GM18858 (cell line): ENCODE results near the gene STK24.
"Not testable (repeated sequence)": the region's sequence is repeated elsewhere in the genome, so short reads cannot be mapped to it uniquely, and the experiment has no call there.

Experiments
- ATAC-seq: cut with Tn5 transposase; IDR thresholded peaks from one replicate; pipeline ENCODE4 v1.9.1; 2021; ENCODE audit not compliant: unreplicated experiment

Gene STK24

DNA sequence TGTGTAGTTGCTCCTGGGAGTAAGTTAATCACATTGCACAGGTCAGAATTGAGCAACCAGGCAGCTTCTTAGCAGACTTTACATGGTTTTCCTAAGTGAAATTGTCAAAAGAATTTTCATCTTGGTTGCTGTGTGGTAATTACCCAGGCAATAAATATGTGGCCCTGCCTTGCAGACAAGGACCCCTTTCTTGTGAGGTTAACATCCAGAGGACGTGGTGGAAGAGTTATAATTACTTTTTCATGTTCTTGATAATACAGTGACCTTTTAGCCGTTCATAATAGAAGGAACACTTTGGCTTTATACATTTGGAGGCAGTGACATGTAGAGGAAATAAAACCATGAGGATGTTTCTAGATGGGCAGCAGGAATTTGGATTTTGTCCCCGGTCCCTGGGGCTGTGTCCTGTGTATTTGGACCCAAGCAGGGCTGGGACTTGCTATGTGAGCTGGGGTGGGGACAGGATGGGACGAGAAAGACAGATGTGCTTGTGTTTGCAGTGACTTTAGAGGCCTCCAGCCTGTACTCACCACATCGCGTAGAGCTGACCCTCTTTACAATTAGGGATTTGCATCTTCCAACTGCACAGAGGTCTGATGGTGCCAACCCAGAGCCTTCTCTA, 156.2 kb downstream of the STK24 start:
- ATAC-seq: no peak

GRCh38 chr13:98419786-98420553, 156.9 kb downstream of the STK24 start:
- no peak for ATAC-seq

GRCh38 chr13:98416408-98416807, 160.5 kb downstream of the STK24 start:
- no peak for ATAC-seq

GRCh38 chr13:98415326-98416070, 161.4 kb downstream of the STK24 start:
- ATAC-seq: no peak

DNA sequence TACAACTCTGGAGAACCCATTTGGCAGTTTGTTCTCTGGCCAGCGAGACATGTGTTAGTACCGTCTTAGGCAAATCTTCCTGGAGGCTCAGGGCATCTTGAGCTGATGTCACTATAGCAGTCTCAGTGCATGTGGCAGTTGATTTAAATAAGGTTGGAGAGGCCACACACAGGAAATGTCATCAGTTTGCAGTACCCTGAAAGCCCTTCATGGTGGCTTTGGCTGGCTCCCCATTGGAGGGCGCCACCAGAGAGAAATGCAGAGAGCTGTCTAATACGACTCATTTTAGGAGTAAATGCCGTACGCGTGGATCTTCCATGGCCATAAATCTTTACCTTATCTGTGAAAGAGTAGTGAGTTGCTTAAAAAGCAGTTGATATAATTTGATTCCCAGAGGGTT, 163.1 kb downstream of the STK24 start:
- no peak for ATAC-seq

DNA sequence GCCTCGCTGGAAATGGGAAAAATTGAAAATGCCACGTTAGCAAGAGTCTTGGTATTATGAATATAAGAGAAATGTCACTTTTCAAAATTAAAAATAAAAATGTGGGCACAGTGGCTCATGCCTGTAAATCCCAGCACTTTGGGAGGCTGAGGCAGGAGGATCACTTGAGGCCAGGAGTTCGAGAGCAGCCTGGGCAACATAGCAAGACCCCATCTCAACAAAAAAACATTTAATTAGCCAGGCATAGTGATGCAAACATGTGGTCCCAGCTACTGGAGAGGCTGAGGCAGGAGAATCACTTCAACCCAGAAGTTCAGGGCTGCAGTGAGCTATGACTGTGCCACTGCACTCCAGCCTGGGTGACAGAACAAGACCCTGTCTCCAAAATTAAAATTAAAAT, 163.6 kb downstream of the STK24 start:
- not testable (repeated sequence) for ATAC-seq

- no peak for ATAC-seq
Observed at GRCh38 chr13:98411617-98412265, 165.2 kb downstream of the STK24 start.

GRCh38 chr13:98411013-98411412, 165.9 kb downstream of the STK24 start:
- no peak for ATAC-seq

DNA sequence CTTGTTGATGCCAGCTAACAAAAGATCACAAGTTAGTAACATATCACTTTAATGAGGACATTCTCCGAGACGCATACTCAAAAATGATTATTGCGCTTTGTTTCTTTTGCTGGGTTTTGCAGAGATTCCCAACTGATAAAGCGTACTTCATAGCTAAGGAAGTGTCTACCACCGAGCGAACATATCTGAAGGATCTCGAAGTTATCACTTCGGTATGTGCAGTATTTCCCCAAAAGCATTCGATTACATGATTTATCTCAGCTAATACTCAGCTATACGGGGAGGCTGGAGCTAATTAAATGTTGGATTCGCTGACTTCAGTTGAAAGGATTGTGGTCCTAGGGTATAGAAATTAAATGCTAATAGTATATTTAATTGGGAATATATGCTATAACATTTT, 166.3 kb downstream of the STK24 start:
- no peak for ATAC-seq

DNA sequence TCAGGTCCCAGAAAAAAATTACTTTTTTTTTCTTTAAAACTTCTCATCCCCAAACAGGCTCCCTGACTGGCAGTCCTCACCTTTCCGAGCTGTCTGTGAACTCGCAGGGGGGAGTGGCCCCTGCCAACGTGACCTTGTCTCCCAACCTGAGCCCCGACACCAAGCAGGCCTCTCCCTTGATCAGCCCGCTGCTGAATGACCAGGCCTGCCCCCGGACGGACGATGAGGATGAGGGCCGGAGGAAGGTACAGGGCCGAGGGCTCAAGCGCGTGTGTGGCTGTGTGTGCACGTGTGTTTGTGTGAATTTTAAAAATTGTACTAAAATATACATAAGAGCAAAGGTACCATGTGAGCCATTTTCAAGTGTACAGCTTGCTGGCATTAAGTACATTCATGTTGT, 167.6 kb downstream of the STK24 start:
- no peak for ATAC-seq

DNA sequence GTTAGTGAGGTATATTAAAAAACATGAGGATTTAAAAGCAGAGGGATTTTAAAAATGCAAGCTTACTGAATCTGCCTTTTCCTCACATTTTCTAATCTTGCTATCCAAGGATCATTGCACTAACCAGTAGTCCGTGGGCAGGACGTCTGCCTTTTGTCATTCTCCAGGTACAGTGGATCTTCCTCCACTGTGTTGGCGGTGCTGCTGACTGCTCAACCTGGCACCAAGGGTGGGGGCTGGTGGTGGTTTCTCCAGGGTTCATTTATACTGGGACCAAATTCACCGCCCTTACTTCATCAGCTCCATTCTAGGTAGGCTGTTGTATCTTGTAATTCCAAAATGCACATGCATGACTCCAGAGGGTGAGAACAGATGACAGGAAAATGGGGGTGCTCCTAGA, 169.3 kb downstream of the STK24 start:
- ATAC-seq: no peak

DNA sequence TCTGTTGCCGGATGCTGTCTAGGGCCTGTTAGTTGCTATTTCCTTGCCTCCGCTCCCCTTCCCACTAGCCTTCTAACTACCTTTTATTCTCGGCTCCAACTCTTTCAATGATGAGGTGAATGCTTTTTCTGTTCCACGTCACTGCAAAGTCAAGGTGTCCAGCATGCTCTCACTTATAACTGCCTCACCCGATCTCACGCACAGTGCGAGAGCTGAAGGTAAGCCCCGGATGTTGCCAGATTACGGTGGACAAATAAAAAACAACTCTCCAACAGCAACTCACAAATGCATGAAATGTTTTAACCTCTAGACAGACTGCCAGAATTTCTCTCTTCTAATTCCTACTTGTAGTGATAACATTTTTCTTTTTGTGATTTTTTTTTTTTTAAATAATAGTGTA, 169.9 kb downstream of the STK24 start:
- ATAC-seq: no peak

- no peak for ATAC-seq
Observed at GRCh38 chr13:98406427-98406826, 170.5 kb downstream of the STK24 start.

GRCh38 chr13:98405690-98406344, 171.1 kb downstream of the STK24 start:
- ATAC-seq: no peak

DNA sequence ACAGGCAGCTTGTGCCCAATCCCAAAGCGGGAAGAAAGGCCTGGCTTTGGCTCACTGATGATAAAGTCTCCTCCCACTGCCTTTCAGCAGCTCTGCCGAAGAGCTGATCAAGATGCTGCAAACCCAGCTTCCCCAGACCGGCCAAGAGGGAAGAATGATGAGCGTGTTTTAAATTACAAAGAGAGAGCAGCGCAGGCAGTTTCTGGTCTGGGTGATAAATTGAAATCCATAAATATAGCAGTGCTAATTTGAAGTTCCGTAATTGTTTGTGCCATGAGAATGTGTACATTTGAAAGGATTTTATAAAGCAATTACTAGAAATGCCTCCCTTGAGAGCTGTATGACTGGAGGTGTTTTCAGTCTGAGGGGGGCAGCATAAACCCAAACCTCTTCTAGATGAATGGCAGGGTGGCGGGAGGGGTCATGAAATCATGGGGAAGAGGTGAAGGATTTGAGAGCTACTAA, 171.8 kb downstream of the STK24 start:
- ATAC-seq: no peak

- no peak for ATAC-seq
Observed at GRCh38 chr13:98403076-98403475, 173.8 kb downstream of the STK24 start.

DNA sequence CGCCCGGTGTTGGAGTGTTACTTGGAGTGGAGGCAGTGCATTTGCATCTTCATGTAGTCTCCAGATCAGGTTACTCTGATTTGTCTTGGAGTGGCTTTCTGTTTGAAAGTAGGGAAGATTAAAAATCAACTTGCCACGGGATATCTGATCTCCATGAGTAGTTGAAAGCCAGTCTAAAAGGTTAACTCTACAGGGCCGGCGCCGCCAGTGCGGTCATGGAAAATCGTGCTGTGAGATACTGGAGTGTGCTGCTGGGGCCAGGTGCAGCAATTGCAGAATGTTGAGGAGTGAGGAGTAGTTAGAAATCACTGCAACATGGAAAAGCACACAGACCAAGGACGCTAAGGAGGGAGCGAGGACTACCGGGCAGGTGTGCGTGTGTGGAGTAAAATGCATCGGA, 175.0 kb downstream of the STK24 start:
- ATAC-seq: no peak

GRCh38 chr13:98399756-98400155, 177.2 kb downstream of the STK24 start:
- ATAC-seq: no peak

- no peak for ATAC-seq
Observed at GRCh38 chr13:98398581-98398980, 178.3 kb downstream of the STK24 start.

DNA sequence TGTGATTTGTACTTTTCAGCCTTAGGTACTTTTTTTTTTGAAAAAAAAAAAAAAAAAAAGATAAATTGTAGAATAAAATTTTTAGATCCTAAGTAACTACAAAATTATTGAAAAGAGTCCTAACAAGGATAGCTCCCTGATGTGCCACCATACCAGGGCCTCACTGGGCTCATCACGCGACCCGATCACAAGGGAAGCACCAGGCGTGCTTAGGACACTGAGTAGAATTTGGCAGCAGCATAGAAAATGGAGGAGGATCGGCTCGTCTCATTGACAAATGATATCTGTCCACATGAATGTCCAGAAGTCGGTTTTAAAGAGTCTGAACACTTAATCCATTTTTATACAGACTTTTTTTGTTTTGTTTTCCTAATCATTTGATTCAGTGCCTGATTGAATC, 179.0 kb downstream of the STK24 start:
- ATAC-seq: no peak

DNA sequence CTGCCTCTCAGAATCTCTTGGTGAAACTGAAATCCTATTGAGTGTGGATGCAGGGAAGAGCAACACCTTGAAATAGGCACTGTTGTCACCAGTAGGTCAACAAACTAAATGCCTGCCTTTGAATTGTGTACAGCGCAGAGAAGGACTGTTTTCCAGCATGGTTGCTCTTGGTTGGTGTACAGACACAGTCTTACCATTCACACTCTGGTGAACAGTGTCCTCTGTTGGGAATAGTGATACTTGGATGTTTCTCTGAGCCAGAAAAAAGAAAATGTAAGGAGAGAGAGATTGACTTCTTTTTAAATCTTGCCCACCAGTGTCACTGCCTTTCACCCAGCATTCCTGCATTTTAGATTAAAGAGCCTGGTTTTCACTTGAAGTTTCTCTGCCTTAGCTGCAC, 179.7 kb downstream of the STK24 start:
- ATAC-seq: no peak
